ENCODE data around the gene SP100.

GRCh38 chr2:230586328-230586982 lies 170.5 kb downstream of the SP100 start:
- TF ChIP-seq CTCF (optimal IDR thresholded peaks at IDR 0.05 in 1 of 3, IDR thresholded peaks at IDR 0.05 in 1 of 3, conservative IDR thresholded peaks at IDR 0.05 in 1 of 3; ENCODE audit: extremely low read depth in 1 of 3, insufficient read depth in 2 of 3, low read length in 3 of 3) (no peak), EZH2 (IDR thresholded peaks at IDR 0.05; ENCODE audit: low read length) (no peak)
